Activated CD8-positive, alpha-beta memory T cell treated with anti-CD3 and anti-CD28 coated beads for 1 hour (primary cell): ENCODE measurements around the gene GPR89A.
"Not testable (repeated sequence)": the region's sequence is repeated elsewhere in the genome, so short reads cannot be mapped to it uniquely, and the experiment has no call there.

Source experiments
- DNase-seq, 2 donors: peaks; one replicate each; pipeline ENCODE4 v3.0.0-alpha.2; 2020; ENCODE audit warnings: low read depth in 1 of 2; ENCODE audit errors: extremely low read depth in 1 of 2

GPR89A gene

GRCh38 chr1:145716641-145717345, 109.0 kb downstream of the GPR89A start:
- no peak for DNase-seq

DNA sequence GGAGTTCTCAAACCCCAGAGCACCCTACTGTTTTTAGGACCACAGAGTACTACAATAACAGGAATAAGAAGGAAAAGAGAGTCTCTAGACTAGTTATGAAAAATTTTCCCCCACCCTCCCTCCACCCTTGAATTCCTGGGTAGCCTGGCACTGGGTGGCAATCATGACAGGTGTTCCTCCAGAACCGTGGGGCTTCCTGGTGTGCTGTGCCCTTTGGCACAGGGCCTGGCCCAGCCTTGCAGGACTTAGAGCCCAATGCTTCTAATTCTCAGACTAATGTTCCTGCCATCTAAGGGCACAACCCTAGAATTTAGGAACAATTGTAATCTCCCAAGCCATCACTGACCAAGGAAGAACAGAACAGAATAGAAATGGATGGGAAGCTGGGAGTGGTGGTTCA, 110.0 kb downstream of the GPR89A start:
- DNase-seq: no peak

GRCh38 chr1:145718465-145718864, 110.7 kb downstream of the GPR89A start:
- DNase-seq: not testable (repeated sequence)

GRCh38 chr1:145719230-145720079, 111.7 kb downstream of the GPR89A start, which contains the start of gene CD160:
Gene CD160, plus strand, starts transcription at chr1:145719499. Its CDS starts 8,829 bp downstream, at chr1:145728328.
- DNase-seq: no peak
